ENCODE measurements around the gene ADGRB2.

ADGRB2 gene, protein sequence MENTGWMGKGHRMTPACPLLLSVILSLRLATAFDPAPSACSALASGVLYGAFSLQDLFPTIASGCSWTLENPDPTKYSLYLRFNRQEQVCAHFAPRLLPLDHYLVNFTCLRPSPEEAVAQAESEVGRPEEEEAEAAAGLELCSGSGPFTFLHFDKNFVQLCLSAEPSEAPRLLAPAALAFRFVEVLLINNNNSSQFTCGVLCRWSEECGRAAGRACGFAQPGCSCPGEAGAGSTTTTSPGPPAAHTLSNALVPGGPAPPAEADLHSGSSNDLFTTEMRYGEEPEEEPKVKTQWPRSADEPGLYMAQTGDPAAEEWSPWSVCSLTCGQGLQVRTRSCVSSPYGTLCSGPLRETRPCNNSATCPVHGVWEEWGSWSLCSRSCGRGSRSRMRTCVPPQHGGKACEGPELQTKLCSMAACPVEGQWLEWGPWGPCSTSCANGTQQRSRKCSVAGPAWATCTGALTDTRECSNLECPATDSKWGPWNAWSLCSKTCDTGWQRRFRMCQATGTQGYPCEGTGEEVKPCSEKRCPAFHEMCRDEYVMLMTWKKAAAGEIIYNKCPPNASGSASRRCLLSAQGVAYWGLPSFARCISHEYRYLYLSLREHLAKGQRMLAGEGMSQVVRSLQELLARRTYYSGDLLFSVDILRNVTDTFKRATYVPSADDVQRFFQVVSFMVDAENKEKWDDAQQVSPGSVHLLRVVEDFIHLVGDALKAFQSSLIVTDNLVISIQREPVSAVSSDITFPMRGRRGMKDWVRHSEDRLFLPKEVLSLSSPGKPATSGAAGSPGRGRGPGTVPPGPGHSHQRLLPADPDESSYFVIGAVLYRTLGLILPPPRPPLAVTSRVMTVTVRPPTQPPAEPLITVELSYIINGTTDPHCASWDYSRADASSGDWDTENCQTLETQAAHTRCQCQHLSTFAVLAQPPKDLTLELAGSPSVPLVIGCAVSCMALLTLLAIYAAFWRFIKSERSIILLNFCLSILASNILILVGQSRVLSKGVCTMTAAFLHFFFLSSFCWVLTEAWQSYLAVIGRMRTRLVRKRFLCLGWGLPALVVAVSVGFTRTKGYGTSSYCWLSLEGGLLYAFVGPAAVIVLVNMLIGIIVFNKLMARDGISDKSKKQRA (N-terminal part only)

DNA sequence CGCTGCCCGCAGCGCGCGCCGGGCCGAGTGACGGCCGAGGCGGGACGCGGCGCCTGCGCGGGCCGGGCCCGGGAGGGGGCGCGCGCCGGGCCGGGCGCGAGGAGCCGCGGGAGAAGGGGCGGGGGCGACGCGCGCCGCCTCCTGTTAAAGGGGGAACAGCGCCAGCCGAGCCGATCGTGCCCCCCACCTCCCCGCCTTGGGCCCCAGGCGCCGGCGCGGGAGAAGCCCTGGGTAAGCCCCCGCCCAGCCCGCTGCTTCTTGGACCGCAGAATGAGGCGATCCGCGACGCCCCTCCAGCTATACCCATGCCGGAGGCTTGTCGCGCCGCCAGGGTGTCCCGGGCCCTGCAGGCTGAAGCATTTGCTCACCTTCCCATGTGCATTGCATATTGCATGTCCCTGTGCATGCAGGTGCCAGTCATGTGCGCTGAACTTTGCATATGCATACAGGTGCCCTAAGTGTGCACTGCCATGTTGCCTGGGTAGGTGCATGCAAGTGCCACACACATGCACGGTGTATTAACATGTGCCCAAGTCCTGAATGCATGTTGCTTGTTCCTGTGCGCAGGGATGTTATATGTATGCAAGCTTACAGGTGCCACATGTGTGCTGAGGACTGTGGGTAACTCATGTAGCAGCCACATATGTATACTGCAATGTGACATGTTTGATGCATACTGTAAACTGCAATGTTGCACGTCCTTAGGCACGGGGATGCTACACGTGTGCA lies at the start of gene ADGRB2:
Gene ADGRB2, minus strand, starts transcription at position 29 of the 729 bp plus-strand sequence. CDS start 7,119 bp downstream, outside the sequence.
- DNase-seq (ENCODE audit: low spot score): peak; percentile 86

DNA sequence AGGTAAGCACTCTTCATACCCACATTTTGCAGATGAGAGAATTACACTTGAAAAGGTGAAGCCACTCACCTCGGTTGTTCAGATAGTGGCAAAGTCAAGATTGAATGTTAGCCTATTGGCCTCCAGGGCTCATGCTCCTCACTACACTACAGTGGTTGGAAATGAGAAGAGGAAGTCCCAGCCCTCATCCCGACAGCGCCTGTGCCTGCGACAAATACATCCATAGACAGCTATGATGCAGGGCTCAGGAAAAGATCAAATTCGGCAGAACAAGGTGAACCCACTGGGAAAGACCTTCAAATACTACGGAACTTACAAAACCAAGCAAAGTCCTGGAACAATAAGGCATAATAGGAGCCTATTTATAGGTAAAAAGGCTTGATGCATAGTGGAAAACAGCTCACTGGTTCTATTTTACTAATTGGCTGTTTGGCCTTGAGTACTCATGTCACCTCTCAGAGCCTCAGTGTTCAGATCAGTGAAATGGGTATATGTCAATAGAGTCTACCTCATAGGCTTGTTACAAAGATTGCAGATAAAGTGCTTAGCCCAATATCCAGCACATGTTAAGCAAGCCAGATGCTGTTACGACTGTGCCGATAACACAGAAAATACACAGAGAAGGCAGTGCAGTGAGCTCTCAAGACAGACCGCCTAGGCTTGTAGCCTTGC lies 48.2 kb upstream of the ADGRB2 start:
- DNase-seq (ENCODE audit: low spot score): no peak

DNA sequence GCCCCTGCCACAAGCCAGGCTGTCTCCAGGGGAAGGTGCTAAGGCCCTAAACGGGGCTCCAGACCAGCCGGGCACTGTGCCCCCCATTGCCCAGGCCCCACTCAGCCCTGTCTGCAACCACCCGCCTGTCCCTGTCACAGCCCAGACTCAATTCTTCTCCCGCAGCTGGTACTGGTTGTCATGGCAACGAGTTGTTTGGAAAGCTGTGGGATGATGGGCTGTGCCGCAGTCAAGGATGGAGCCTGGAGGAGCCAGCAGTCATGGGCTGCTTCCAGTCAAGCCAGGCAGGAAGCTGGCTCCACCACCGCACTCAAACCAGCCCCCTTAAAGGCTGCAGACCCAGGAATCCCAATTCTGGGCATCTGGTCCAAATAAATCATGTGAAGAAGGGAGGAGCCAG lies 47.5 kb upstream of the ADGRB2 start:
- DNase-seq (ENCODE audit: low spot score): peak; percentile 51

DNA sequence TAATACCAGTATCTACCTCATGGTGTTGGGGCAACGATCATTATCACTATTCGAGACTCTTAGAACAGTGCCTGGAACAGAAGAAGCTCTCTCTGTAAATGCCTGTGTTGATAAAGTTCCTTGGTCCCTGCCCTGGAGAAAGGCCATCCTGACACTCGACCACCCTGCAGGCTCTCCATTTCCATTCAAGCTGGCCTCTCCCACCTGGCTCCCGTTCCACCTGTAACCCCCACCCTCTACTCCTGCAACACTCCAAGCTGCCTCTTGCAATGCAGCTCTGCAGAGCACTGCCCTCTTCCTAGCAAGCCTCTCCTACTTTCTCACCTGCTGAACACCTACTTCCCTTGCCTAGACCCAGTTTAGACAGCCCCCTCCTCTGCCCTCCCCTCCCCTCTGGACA lies 45.6 kb upstream of the ADGRB2 start:
- no peak for DNase-seq (ENCODE audit: low spot score)

DNA sequence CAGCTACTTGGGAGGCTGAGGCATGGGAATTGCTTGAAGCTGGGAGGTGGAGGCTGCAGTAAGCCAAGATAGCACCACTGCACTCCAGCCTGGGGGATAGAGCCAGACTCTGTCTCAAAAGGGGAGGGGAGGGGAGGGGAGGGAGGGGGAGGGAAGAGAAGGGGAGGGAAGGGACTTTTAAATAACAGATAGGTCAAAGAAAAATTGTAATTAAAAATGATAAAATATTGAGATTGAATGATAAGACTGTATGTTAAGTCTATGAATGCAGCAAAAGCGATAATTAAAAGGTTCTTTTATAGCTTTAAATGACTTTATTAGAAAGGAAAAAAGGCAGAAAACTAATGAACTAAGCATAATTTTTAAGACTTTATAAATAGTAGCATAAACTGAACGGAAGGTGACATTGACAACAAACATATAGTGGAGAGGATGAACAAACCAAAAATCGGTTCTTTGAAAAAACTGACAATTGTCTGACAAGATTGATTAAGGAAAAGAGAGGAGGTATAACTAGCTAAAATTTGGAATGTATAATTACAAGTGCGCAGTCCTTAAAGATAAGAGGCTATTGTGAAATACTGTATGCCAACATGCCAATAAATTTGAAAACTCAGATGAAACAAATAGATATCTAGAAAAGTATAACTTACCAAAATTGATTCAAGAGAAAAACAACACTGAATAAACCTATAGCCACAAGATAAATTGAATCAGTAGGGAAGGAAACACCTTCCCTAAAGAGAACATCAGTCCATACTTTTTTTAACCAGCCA lies 43.3 kb upstream of the ADGRB2 start:
- no peak for DNase-seq (ENCODE audit: low spot score)

DNA sequence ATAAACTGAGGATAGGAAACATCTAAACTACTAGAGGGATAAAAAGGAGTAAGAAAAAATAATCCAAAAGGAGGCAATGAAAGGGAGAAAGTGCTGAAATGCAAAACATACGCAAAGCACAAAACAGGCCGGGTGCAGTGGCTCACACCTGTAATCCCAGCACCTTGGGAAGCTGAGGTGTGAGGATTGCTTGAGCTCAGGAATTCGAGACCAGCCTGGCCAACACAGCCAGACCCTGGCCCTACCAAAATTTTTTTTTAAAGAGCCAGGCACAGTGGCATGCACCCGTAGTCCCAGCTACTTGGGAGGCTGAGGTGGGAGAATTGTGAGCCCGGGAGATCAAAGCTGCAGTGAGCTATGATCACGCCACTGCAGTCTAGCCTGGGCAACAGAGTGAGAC lies 41.2 kb upstream of the ADGRB2 start:
- no peak for DNase-seq (ENCODE audit: low spot score)

DNA sequence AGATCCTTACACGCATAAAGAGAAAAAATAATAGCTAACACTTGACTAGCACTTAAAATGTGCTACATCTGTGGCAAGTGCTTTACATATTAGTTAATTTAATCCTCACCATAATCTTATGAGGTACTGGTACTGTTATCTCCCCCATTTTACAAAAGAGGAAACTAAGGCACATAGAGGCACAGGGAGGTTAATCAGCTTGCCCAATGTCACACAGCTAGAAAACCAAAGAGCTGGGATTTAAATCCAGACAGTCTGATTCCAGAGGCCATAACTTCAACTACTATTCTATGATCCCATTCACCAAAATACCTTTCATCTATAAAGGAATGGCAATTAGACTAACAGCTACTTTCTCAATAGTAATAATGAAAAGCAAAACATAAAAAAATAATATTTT lies 40.0 kb upstream of the ADGRB2 start:
- DNase-seq (ENCODE audit: low spot score): no peak

DNA sequence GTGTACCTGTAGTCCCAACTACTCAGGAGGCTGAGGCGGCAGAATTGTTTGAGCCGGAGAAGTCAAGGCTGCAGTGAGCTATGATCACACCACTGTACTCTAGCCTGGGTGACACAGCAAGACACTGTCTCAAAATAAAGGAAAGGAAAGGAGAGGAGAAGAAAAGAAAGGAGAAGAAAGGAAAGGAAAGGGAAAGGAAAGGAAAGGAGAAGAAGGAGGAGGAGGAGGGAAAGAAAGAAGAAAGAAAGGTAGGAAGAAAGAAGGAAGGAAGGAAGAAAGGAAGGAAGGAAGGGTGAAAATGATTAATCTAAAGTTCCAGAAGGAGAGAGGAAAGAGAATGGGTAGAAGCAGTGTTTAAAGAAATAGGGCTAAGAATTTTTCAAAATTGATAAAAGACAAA lies 39.5 kb upstream of the ADGRB2 start:
- no peak for DNase-seq (ENCODE audit: low spot score)

DNA sequence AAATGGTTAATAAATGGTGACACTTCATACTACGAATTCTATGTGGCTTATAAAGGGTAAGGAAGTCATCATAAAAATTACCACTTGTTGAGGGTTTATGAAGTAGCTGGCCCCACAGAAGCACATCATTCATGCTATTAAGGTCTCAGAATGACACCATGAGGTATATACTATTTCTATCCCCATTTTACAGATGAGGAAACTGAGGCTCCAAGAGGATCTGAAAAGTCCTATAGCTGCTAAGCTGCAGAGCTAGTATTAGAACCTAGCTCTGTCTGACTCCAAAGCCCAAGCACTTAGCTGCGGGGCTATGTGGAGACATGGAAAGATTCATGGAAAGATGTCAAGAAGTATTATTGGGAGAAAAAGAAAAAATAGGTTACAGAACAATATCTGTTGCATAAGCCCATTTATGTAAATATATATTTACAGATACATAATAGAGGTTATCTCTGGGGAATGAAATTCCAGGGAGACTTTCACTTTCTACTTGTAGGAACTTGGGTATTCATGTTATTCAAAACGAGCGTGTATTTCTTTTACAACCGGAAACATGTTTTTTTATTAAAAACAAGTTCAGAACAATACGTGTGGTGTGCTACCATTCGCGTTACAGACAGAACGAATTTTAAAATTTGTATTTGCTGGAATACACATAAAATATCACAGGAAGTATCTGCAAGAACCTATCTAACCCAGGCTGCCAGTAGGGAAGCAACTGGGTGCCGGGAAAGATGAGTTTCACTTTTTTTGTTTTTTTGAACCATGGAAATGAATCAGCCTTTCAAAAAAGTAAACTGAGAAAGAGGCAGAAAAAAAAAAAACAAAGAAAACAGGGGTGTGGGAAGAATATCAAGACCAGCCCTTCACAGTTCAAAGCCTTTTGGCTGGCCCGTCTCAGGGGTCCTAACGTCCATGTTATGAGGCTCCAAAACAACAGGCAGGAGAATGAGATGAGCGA lies 38.3 kb upstream of the ADGRB2 start:
- DNase-seq (ENCODE audit: low spot score): no peak

DNA sequence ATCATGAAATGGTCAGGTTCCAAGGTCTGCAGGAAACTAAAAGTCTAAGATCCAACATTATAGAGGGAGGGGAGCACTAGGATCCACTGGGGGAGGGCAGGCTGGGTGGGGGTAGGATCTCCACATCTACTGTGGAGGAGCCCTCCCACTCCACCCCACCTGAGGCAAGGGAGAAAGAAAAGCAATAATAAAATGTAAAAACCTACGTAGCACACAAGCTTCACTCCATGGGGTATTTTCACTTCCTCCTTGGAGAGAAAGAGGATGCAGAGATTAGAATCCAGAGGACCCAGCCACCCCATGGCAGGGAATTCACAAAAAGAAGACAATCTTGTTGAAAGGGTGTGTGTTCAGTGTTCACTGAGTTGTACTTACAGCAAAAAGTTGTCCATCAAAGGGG lies 37.3 kb upstream of the ADGRB2 start:
- DNase-seq (ENCODE audit: low spot score): no peak

DNA sequence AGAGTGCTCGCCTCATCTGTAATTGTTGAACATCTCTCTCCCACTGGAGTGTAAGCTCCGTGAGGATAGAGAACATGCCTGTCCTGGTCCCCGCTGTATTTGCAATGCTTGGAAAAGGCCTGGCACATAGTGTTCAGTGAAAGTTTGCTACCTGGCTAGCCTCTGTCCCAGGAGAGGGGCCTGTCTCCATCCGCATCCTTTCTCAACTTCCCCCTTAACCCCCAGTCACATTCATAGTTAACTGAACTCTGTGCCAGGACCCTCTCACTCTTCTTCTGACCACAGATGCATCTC lies 36.5 kb upstream of the ADGRB2 start:
- DNase-seq (ENCODE audit: low spot score): no peak

DNA sequence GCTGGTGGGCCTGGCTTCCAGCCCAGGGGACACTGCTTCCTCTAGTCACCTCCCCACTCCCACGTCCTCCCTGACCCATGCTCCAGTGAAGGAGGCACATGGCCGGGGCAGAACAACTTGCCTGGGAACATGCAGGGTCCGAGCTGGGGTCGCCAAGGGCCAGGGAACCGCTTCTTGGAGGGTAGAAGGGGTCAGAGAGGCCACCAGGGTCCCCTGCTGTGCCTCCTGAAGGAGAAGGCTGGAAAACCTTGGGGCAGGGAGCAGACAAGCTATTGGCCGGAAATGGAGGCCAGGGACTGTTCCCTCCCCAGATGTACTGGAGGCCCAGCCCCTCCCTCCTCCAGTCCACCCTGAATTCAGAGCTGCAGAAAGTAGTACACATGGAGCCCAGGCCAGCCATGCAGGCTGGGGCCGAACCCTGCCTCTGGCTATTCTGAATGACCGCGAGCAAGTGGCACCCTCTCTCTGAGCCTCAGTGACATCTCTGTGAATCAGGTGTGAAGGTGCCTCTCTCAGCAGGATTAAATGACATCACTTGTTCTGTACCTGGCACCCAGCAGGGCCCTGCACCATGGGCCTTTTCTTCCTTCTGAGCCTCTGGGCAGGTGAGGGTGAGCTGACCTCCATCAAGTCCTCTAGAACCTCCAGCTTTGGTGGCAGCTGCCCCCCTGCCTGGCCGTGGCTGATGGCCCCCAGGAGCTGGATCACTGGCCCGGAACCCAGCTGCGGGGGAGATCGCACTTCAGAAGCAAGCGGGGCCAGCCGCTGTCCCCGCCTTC lies 35.9 kb upstream of the ADGRB2 start:
- DNase-seq (ENCODE audit: low spot score): no peak

DNA sequence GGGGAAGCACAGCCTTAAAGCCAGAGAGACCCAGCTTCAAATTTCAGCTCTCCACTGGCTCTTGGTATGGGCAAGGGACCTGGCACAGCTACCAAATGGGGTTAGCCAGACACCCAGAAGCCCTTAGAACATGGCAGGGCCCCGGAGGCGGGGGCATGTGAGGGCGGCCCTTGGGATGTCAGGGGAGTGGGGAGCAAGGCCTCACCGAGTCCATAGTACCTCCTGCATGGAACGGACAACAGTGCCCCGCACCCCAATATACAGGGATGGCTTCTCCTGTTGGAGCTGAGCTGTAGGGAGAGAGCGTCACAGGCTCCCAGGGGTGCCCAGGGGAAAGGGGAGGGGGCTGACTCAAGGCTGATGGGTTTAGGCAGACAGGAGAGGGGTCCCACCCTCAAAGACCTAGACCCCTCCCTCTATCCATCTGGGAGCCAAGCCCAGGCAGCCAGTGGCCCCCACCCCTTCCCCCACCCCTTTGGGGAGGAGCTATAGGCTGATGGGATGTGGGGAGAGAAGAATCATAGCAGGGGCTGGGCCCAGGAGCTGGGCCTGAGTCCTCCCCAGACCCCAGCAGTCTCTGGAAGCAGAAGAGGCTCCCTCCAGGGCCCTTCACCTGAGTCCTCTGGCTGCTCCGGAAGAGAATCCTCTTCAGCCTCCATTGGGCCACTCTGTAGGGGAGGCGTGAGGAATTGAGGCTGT lies 35.2 kb upstream of the ADGRB2 start:
- DNase-seq (ENCODE audit: low spot score): no peak

DNA sequence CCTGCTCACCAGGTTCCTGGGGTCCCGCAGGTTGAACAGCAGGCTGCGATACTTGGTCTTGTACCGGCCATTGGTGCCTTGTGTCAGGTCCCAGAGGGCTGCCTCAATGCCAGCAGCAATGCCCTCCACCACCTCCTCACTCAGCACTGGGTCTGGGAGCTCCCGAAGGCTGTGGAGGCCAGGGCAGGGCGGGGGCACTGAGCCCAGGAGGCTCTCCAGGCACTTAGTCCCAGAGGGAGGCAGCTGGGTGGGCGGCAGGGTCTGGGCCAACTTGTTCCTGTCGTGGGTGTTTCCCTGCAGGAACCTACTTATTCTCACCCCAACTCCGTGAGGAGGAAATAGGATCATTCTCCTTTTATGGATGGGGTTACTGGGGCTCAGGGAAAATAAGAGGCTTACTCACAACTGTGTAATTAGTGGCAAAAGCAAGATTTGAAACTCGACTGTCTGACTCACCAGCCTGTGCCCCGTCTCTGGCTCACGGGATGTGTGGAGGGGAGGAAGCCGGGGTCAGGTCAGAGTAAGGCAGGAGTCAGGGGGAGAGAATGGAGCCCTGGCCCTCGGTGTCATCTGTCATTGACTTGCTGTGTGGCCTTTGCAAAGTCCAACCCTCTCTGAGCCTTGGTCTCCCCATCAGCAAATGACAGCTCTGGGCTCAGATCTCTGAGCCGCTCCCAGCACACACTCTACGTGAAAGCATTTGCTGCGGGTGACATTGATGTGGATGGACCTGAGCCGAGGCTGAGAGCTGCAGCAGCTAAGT lies 34.5 kb upstream of the ADGRB2 start:
- DNase-seq (ENCODE audit: low spot score): peak; percentile 90

DNA sequence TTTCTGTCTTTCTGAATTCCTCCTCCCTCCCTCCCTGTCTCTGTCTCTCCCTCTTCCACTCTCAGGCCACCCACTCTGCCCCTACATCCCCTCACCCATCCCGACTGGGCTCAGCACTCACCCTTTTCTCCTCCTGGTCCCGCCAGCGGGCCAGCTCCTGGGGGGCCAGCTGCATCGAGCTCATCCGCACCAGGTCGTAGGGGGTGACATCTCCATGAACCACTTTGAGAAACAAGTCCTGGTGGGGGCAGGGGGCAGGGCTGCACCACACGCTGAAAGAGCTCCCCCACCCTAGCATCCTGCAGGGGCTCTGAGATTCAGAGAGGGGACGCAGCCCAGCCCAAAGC lies 33.9 kb upstream of the ADGRB2 start:
- peak; percentile 39 for DNase-seq (ENCODE audit: low spot score)

DNA sequence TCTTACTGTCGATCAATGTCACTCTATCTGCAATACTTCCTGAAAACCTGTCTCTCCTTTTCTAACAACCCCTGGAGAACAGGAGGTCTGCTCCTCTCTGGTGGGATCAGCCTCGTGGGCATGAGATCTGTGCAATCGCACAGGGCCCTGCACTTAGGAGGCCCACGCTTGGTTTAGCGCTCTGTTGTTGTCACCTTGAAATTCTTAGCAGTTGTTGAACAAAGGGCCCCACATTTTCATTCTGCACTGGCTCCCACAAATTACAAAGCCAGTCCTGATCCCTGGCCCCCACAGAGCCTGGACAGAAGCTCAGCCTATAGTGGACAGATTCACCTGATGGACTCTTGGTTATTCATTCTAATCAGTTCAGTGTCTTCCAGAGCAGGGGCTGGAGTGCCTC lies 33.1 kb upstream of the ADGRB2 start:
- DNase-seq (ENCODE audit: low spot score): no peak

DNA sequence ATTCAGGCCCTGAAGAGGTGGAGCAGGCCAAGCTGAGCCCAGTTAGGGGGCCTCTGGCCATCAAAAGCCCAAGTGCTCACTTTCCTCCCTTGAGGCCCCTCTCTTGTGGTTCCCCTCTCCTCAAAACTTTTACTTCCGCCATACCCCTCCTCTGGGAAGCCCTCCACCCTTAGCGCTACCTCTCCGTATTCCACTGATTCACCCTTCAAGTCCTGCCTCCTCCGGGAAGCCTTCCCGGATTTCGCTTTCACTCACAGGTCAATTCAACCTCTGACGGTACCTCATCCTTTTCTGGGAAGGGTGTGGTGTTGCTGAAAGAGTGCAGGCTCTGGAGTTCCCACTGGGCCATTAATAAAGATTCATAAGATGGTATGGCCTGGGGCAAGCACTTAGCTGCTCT lies 32.6 kb upstream of the ADGRB2 start:
- DNase-seq (ENCODE audit: low spot score): no peak
